IMR-90 (cell line): ENCODE data around the gene SNAP29. TPM values are rescaled to one million over a fixed set of nuclear protein-coding genes. Genes with fewer than 3 reads are reported as not detected.

Source experiments
- ATAC-seq: fragments of 200-7000 bp; cut with Tn5 transposase; 2 replicates; pipeline ENCODE4 v1.9.1; 2020; ENCODE audit warnings: low read depth, mild to moderate bottlenecking, moderate library complexity
- BruUV-seq: library from RNA; stranded (reverse); fragments of 400-500 nt; replicated peaks from 2 replicates; lab custom pipeline; 2021; lab: Mats Ljungman, UMichigan
- CTCF ChIA-PET: fragments of 300-600 bp; formaldehyde crosslinking; extraction: SDS; loops from one replicate; lab custom pipeline; 2021; ENCODE audit warnings: antibody characterized with exemption; lab: Yijun Ruan, JAX
- POLR2A ChIA-PET: fragments of 300-600 bp; sonication (Branson Sonifier 250); formaldehyde crosslinking; loops from one replicate; lab custom pipeline; 2022; ENCODE audit warnings: antibody characterized with exemption; ENCODE audit not compliant: unreplicated experiment; lab: Charles Lee
- DNase-seq: peaks from one replicate; pipeline ENCODE4 v3.0.0; 2013
- H2AFZ ChIP-seq: replicated peaks from 2 replicates; pipeline ENCODE3; 2013; ENCODE audit warnings: low read length, mild to moderate bottlenecking; ENCODE audit not compliant: poor library complexity
- H2AK5ac ChIP-seq: 2 replicates; pipeline ENCODE4 v1.6.1; 2013; ENCODE audit warnings: low read depth, low read length, inconsistent platforms
- H2AK9ac ChIP-seq: replicated peaks from 2 replicates; pipeline ENCODE3; 2013; ENCODE audit warnings: mild to moderate bottlenecking, low read depth, low read length, moderate library complexity; ENCODE audit not compliant: poor library complexity
- H2BK120ac ChIP-seq: 2 replicates; pipeline ENCODE4 v1.6.1; 2013; ENCODE audit warnings: low read depth, low read length, inconsistent platforms
- H2BK15ac ChIP-seq: 3 replicates; pipeline ENCODE4 v1.6.1; 2013; ENCODE audit warnings: low read depth, low read length, inconsistent platforms
- H2BK20ac ChIP-seq: 2 replicates; pipeline ENCODE4 v1.6.1; 2013; ENCODE audit warnings: low read depth, mild to moderate bottlenecking, inconsistent platforms, low read length, moderate library complexity
- H2BK5ac ChIP-seq: 2 replicates; pipeline ENCODE4 v1.6.1; 2013; ENCODE audit warnings: mild to moderate bottlenecking, low read depth, low read length, inconsistent platforms; ENCODE audit not compliant: poor library complexity, severe bottlenecking
- H3K14ac ChIP-seq: replicated peaks from 2 replicates; pipeline ENCODE4 v1.6.1; 2013; ENCODE audit warnings: low read depth, low read length, inconsistent platforms
- H3K18ac ChIP-seq: 2 replicates; pipeline ENCODE4 v1.6.1; 2013; ENCODE audit warnings: low read depth, low read length, control low read depth
- H3K23ac ChIP-seq: 2 replicates; pipeline ENCODE4 v1.6.1; 2013; ENCODE audit warnings: low read depth, low read length, inconsistent platforms
- H3K27ac ChIP-seq: 2 replicates; pipeline ENCODE4 v1.5.1; 2013; ENCODE audit warnings: mild to moderate bottlenecking, control low read depth, low read length; ENCODE audit not compliant: insufficient read depth
- H3K27me3 ChIP-seq: 2 replicates; pipeline ENCODE4 v1.6.1; 2013; ENCODE audit warnings: low read length; ENCODE audit not compliant: control insufficient read depth, insufficient read depth
- H3K36me3 ChIP-seq: 2 replicates; pipeline ENCODE4 v1.6.1; 2013; ENCODE audit warnings: low read length, mixed read lengths; ENCODE audit not compliant: control insufficient read depth, insufficient read depth
- H3K4ac ChIP-seq: 2 replicates; pipeline ENCODE4 v1.6.1; 2013; ENCODE audit warnings: low read depth, low read length, inconsistent platforms
- H3K4me1 ChIP-seq: 2 replicates; pipeline ENCODE4 v1.6.1; 2013; ENCODE audit warnings: low read length, mixed read lengths; ENCODE audit not compliant: control insufficient read depth, insufficient read depth
- H3K4me2 ChIP-seq: 2 replicates; pipeline ENCODE4 v1.6.1; 2013; ENCODE audit warnings: low read depth, mild to moderate bottlenecking, control low read depth, low read length, moderate library complexity
- H3K4me3 ChIP-seq: 2 replicates; pipeline ENCODE4 v1.5.1; 2013; ENCODE audit warnings: low read depth, mild to moderate bottlenecking, control low read depth, low read length, moderate library complexity; ENCODE audit not compliant: insufficient read depth
- H3K56ac ChIP-seq: 2 replicates; pipeline ENCODE4 v1.6.1; 2013; ENCODE audit warnings: low read length, inconsistent platforms; ENCODE audit not compliant: insufficient read depth; ENCODE audit errors: extremely low read depth
- H3K79me1 ChIP-seq, 2 experiments: 2 replicates each; pipeline ENCODE4 v1.6.1; 2013; ENCODE audit warnings: low read length in 2 of 2, inconsistent platforms in 1 of 2, low read depth in 1 of 2
- H3K9ac ChIP-seq: 2 replicates; pipeline ENCODE4 v1.6.1; 2013; ENCODE audit warnings: low read depth, low read length, control low read depth
- H3K9me1 ChIP-seq: 2 replicates; pipeline ENCODE4 v1.6.1; 2013; ENCODE audit warnings: low read length, inconsistent platforms; ENCODE audit not compliant: insufficient read depth
- H3K9me3 ChIP-seq: 2 replicates; pipeline ENCODE4 v1.6.1; 2013; ENCODE audit warnings: low read length; ENCODE audit not compliant: control insufficient read depth, insufficient read depth
- H4K20me1 ChIP-seq: 2 replicates; pipeline ENCODE4 v1.6.1; 2013; ENCODE audit warnings: low read length, inconsistent platforms; ENCODE audit not compliant: insufficient read depth
- H4K5ac ChIP-seq: 2 replicates; pipeline ENCODE4 v1.6.1; 2013; ENCODE audit warnings: mild to moderate bottlenecking, low read depth, low read length, control low read depth
- H4K8ac ChIP-seq, 2 experiments: 2 replicates each; pipeline ENCODE4 v1.6.1; 2013; ENCODE audit warnings: low read depth in 2 of 2, low read length in 2 of 2, control low read depth in 1 of 2, inconsistent platforms in 1 of 2
- H4K91ac ChIP-seq: 2 replicates; pipeline ENCODE4 v1.6.1; 2013; ENCODE audit warnings: low read depth, low read length, inconsistent platforms; ENCODE audit not compliant: insufficient read depth
- CEBPB ChIP-seq: IDR thresholded peaks from 2 replicates; pipeline ENCODE4 v1.6.1; 2012; ENCODE audit warnings: low read depth, low read length, improper control_type of control experiment
- CHD1 ChIP-seq: IDR thresholded peaks from 2 replicates; pipeline ENCODE4 v1.6.1; 2012; ENCODE audit warnings: low read depth, low read length, improper control_type of control experiment
- MXI1 ChIP-seq: IDR thresholded peaks from 2 replicates; pipeline ENCODE4 v1.6.1; 2012; ENCODE audit warnings: low read depth, mild to moderate bottlenecking, low read length, moderate library complexity, borderline replicate concordance
- POLR2A ChIP-seq: IDR thresholded peaks from 2 replicates; pipeline ENCODE4 v1.6.1; 2012; ENCODE audit warnings: mild to moderate bottlenecking, low read depth, low read length
- RCOR1 ChIP-seq: IDR thresholded peaks from 2 replicates; pipeline ENCODE4 v1.6.1; 2012; ENCODE audit warnings: mild to moderate bottlenecking, low read length, improper control_type of control experiment; ENCODE audit not compliant: insufficient replicate concordance
- RFX5 ChIP-seq: IDR thresholded peaks from 2 replicates; pipeline ENCODE4 v1.8.0; 2012; ENCODE audit warnings: low read depth, mild to moderate bottlenecking, low read length, moderate library complexity
- SMC3 ChIP-seq: fragments of 150-350 bp; IDR thresholded peaks from 2 replicates; pipeline ENCODE4 v1.6.1; 2016; ENCODE audit warnings: low read depth, mild to moderate bottlenecking, antibody characterized with exemption, low read length, moderate library complexity
- WGBS, 2 experiments: methylation state at CpG; one replicate each; pipeline versions ENCODE4 v1.1.5 to v1.1.7; 2013; ENCODE audit warnings: missing lambda C conversion rate in 2 of 2; ENCODE audit not compliant: insufficient read length in 1 of 2; ENCODE audit errors: extremely low coverage in 2 of 2; 5-methylcytosine and 5-hydroxymethylcytosine counted together
- dilution Hi-C: fragments of 300-500 bp; cut with HindIII; formaldehyde crosslinking; loops from one replicate; pipeline ENCODE4 v1.14.3; 2018; ENCODE audit warnings: low sequenced_read_pairs; ENCODE audit not compliant: unreplicated experiment
- in situ Hi-C: fragments of 300-500 bp; cut with MboI; formaldehyde crosslinking; loops from 3 replicates; pipeline ENCODE4 v1.14.3; 2019; ENCODE audit warnings: low sequenced_read_pairs, inconsistent platforms, mixed read lengths
- intact Hi-C: fragments of 100-400 bp; cut with micrococcal nuclease; formaldehyde crosslinking; loops from 2 replicates; pipeline ENCODE4 v1.10.0; 2022
- polyA plus RNA-seq, 3 experiments: library from polyadenylated mRNA; depleted of rRNA; stranded (reverse); fragments of >200 nt; gene quantifications; 2 replicates each; pipeline ENCODE4 v1.2.3, GENCODE V29; 2012; ENCODE audit warnings: low replicate concordance in 1 of 3
- total RNA-seq: library from RNA; depleted of rRNA; stranded (reverse); fragments of >200 nt; gene quantifications from 2 replicates; pipeline ENCODE4 v1.2.3, GENCODE V29; 2012
- TF ChIP-seq, protein P1 (sequence below): conservative IDR thresholded peaks from 2 replicates; pipeline ENCODE4 v1.5.1; 2012; ENCODE audit warnings: mild to moderate bottlenecking, low read depth, low read length, improper control_type of control experiment
- TF ChIP-seq, protein P2 (sequence below): fragments of 150-350 bp; IDR thresholded peaks from 2 replicates; pipeline ENCODE4 v1.6.1; 2016; ENCODE audit warnings: low read depth, mild to moderate bottlenecking, low read length, moderate library complexity, borderline replicate concordance
- TF ChIP-seq, protein P3 (sequence below): fragments of 150-350 bp; IDR thresholded peaks from 2 replicates; pipeline ENCODE4 v1.6.1; 2017; ENCODE audit warnings: mild to moderate bottlenecking, antibody characterized with exemption, low read length, low read depth

SNAP29 gene
- total and polyA plus RNA-seq, 2 of the 4 experiments (the other 2 are of a cell fraction), result 10.6 to 29.5 TPM

DNA sequence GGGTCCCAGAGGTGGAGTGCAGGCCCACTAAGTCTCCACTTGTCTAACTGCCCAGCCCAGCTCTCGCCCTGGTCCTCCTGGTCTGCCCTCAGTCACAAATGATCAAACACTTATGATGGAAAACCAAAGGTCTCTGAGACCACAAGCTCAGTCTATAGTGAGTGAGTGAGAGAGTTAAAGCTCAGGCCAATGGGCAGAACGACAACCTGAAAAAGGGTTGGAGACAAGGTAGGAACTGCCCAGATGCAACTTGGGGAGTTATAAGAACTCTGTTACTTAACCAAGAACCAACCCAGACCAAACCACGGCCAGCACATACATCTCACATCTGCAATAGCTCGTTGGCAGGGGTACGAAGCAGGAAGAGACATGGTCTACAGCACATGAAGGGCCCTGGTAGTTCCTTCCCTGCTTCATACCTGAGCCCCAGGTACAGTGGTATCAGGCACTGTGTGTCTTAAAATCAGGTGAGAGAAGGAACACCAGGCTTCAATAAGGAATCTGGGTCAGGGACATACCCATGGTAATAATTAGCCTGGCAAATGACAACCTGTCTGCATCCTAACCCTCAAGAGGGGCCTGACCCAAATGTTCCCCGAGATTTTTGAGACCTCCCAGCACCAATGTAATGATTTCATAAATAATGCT, 49.1 kb upstream of the SNAP29 start:
- H4K91ac ChIP-seq, result peak overlapping the region; percentile 41; the same call in 1 of the 2 replicates
- H4K5ac ChIP-seq, result no peak overlapping the region
- H2BK15ac ChIP-seq, result no peak overlapping the region
- H2AK9ac ChIP-seq, result no peak overlapping the region
- no peak for DNase-seq
- H3K4me2 ChIP-seq, result no peak overlapping the region
- dilution Hi-C loops (no loop called here), intact Hi-C loops (loop anchor here (5.0 to 10.0 kb wide), 3 partner anchors 43 to 145 kb away; partner anchors contain the start of gene CRKL), in situ Hi-C loops (loop anchor here (5.0 kb wide), 1 partner anchor 38 kb away; no protein-coding TSS in a partner anchor)
- no peak for ATAC-seq
- H3K36me3 ChIP-seq, result peaks cover 33% of the 10 kb centered on the region
- no peak overlapping the region for H3K27ac ChIP-seq
- no CpG with 5 or more reads among the region's 6 CpGs for WGBS, 2 experiments
- H3K9me1 ChIP-seq, result peaks cover 11% of the 10 kb centered on the region
- no peak overlapping the region for H3K9ac ChIP-seq
- no peak overlapping the region for H3K56ac ChIP-seq
- no peak overlapping the region for H3K14ac ChIP-seq
- peaks cover 7% of the 10 kb centered on the region for H3K4me1 ChIP-seq
- H2BK20ac ChIP-seq, result 0 out of 2 replicates have a peak overlapping the region, but pooled peaks have one; percentile 20
- no peaks in the 10 kb centered on the region for H4K20me1 ChIP-seq
- ChIA-PET POLR2A (no interaction called here), CTCF (interaction anchor here (1.5 kb wide), 1 partner anchor 76 kb away, joined by 5 read pairs; no protein-coding TSS in a partner anchor)
- no peak overlapping the region for H4K8ac ChIP-seq
- H2AFZ ChIP-seq, result no peak overlapping the region
- no peak overlapping the region for H3K4me3 ChIP-seq
- H3K18ac ChIP-seq, result 0 out of 2 replicates have a peak overlapping the region, but pooled peaks have one; percentile 1
- H3K4ac ChIP-seq, result peak overlapping the region; percentile 45; the same call in 1 of the 2 replicates
- no TSS peak for BruUV-seq
- TF ChIP-seq POLR2A, result no peak
- TF ChIP-seq, protein P1, sequence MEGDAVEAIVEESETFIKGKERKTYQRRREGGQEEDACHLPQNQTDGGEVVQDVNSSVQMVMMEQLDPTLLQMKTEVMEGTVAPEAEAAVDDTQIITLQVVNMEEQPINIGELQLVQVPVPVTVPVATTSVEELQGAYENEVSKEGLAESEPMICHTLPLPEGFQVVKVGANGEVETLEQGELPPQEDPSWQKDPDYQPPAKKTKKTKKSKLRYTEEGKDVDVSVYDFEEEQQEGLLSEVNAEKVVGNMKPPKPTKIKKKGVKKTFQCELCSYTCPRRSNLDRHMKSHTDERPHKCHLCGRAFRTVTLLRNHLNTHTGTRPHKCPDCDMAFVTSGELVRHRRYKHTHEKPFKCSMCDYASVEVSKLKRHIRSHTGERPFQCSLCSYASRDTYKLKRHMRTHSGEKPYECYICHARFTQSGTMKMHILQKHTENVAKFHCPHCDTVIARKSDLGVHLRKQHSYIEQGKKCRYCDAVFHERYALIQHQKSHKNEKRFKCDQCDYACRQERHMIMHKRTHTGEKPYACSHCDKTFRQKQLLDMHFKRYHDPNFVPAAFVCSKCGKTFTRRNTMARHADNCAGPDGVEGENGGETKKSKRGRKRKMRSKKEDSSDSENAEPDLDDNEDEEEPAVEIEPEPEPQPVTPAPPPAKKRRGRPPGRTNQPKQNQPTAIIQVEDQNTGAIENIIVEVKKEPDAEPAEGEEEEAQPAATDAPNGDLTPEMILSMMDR, result no peak
- no peak for TF ChIP-seq RFX5
- no peak for TF ChIP-seq CEBPB
- no peak for TF ChIP-seq MXI1
- TF ChIP-seq RCOR1, result no peak
- TF ChIP-seq, protein P2, sequence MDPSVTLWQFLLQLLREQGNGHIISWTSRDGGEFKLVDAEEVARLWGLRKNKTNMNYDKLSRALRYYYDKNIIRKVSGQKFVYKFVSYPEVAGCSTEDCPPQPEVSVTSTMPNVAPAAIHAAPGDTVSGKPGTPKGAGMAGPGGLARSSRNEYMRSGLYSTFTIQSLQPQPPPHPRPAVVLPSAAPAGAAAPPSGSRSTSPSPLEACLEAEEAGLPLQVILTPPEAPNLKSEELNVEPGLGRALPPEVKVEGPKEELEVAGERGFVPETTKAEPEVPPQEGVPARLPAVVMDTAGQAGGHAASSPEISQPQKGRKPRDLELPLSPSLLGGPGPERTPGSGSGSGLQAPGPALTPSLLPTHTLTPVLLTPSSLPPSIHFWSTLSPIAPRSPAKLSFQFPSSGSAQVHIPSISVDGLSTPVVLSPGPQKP, result no peak
- TF ChIP-seq CHD1, result no peak
- TF ChIP-seq, protein P3, sequence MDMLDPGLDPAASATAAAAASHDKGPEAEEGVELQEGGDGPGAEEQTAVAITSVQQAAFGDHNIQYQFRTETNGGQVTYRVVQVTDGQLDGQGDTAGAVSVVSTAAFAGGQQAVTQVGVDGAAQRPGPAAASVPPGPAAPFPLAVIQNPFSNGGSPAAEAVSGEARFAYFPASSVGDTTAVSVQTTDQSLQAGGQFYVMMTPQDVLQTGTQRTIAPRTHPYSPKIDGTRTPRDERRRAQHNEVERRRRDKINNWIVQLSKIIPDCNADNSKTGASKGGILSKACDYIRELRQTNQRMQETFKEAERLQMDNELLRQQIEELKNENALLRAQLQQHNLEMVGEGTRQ, result no peak
- no peak for TF ChIP-seq SMC3
- peaks cover 5 to 26% of the 10 kb centered on the region in 2 experiments; a peak in 3 of 4 replicates for H3K79me1 ChIP-seq
- no peak overlapping the region for H3K23ac ChIP-seq
- peak overlapping the region; percentile 50; the same call in 1 of the 2 replicates for H2AK5ac ChIP-seq
- H3K9me3 ChIP-seq, result no peaks in the 10 kb centered on the region
- no peaks in the 10 kb centered on the region for H3K27me3 ChIP-seq
- no peak overlapping the region for H2BK5ac ChIP-seq
- no peak overlapping the region for H2BK120ac ChIP-seq
